C4-2B (cell line): ENCODE measurements around the gene KAZN.

Source experiments
- ZFX ChIP-seq: fragments of 450-650 bp; IDR thresholded peaks from 2 replicates; pipeline ENCODE4 v1.6.1; 2017
- TF ChIP-seq, protein P1 (sequence below): fragments of 450-650 bp; conservative IDR thresholded peaks from 2 replicates; pipeline ENCODE4 v1.5.1; 2017; ENCODE audit warnings: mild to moderate bottlenecking

DNA sequence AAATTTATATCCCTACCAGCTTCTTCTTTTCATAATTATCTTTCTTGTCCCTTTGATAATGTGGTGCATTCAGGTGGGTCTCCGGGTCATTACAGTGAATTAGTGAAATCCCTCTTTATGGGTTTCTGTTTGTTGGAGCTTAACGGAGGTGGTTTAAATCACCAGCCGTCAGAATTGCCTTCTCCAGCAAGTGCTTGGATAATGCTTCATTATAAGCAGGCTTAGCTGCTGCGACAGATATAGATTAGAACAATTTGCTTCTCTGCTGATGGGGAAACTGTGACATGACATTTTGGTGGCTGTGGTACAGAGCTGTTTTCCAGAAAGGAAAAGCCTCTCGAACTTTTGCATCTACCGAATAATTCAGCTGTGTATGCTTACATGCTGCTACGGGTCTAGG, 56.9 kb downstream of the KAZN start:
- TF ChIP-seq, protein P1, sequence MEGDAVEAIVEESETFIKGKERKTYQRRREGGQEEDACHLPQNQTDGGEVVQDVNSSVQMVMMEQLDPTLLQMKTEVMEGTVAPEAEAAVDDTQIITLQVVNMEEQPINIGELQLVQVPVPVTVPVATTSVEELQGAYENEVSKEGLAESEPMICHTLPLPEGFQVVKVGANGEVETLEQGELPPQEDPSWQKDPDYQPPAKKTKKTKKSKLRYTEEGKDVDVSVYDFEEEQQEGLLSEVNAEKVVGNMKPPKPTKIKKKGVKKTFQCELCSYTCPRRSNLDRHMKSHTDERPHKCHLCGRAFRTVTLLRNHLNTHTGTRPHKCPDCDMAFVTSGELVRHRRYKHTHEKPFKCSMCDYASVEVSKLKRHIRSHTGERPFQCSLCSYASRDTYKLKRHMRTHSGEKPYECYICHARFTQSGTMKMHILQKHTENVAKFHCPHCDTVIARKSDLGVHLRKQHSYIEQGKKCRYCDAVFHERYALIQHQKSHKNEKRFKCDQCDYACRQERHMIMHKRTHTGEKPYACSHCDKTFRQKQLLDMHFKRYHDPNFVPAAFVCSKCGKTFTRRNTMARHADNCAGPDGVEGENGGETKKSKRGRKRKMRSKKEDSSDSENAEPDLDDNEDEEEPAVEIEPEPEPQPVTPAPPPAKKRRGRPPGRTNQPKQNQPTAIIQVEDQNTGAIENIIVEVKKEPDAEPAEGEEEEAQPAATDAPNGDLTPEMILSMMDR = no peak
- TF ChIP-seq ZFX = no peak
